ENCODE measurements around the gene TMEM190. TPM values are rescaled to one million over a fixed set of nuclear protein-coding genes. Genes with fewer than 3 reads are reported as not detected.
A peak's percentile ranks its signal among the peaks of the same experiment; 100 is the strongest.
"Not testable (repeated sequence)": the region's sequence is repeated elsewhere in the genome, so short reads cannot be mapped to it uniquely, and the experiment has no call there.

Gene TMEM190
- total RNA-seq (2021; ENCODE audit: unreplicated experiment) (not detected), Bru-seq, nascent RNA (percentile 19 among the genes with signal in this experiment), BruChase-seq, experiment 1, labeled RNA remaining after a 6-hour chase (not detected), BruChase-seq, experiment 2, labeled RNA remaining after a 2-hour chase (not detected)
- polyA plus RNA-seq (2012) = 0.21 TPM in 1 of 2 replicates, not detected in the other
- long read RNA-seq = 0 reads

DNA sequence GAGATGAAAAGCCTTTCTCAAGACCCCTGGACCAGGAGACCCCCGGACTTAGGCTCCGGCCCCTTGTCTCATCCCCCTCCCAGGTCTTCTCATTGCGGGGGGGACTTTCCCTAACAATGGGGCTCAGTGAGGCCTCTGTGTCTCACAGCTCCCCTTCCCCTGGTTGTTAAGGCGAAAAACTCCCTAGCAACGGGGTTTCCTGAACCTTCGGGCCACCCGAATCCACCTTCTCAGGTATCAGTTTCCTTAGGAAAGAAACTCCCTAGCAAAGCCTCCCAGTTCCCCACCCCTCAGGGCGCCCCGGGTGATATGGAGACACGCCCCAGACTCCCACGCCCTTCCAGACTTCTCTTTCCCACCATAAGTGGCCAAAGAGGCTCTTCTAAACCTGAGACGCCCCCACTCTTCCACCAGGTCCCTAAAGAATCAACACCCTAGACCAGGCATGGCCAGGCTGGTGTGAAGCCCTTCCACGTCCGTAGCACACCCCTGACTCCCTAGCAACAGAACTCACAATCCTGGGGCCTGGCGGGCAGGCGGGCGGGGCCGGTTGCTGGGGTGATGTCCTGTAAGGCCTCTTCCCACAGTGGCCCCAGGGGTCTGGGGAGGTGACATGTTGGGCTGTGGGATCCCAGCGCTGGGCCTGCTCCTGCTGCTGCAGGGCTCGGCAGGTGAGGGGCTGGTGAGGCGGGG lies at the start of gene TMEM190:
TSS of gene TMEM190 (plus strand) at position 586 of the 693 bp plus-strand sequence. CDS start at position 614, 28 bp downstream.
- Histone ChIP-seq H3K4me2 (ENCODE audit: low read length) (peak within 1 kb of the TSS; percentile 22), H3K27me3 (ENCODE audit: insufficient read depth, low read length) (no peaks in the 10 kb centered on the region), H2AFZ (ENCODE audit: low read depth, low read length, poor library complexity, severe bottlenecking) (no peak within 1 kb of the TSS), H4K20me1 (ENCODE audit: insufficient read depth) (no peaks in the 10 kb centered on the region), H3K4me1 (ENCODE audit: control insufficient read depth in 1 of 2, insufficient read depth in 2 of 2, low read length in 2 of 2) (peaks cover 22 to 48% of the 10 kb centered on the region in 2 experiments; a peak in 3 of 4 replicates), H3K4me3 (replicated peaks in 1 of 2; ENCODE audit: low read depth in 1 of 2, low read length in 2 of 2) (no peak within 1 kb of the TSS), H3K9ac (ENCODE audit: low read length) (no peak within 1 kb of the TSS), H3K9me3 (ENCODE audit: control insufficient read depth in 1 of 2, insufficient read depth in 1 of 2, low read depth in 1 of 2, low read length in 2 of 2) (no peaks in the 10 kb centered on the region), H3K27ac (ENCODE audit: low read depth, low read length) (no peak within 1 kb of the TSS), H3K9me2 (ENCODE audit: insufficient read depth) (no peaks in the 10 kb centered on the region), H3K79me2 (ENCODE audit: insufficient read depth, low read length) (no peaks in the 10 kb centered on the region), H3K36me3 (ENCODE audit: control insufficient read depth in 1 of 2, insufficient read depth in 2 of 2, low read length in 2 of 2) (no peaks in the 10 kb centered on the region)
- peak; percentile 36 for ATAC-seq
- TF ChIP-seq SIN3A (IDR thresholded peaks at IDR 0.05; ENCODE audit: low read depth) = no peak
- RAD21 ChIA-PET (ENCODE audit: low non-redundant PET in 1 of 2, low total read pairs in 2 of 2, uncharacterized antibody in 2 of 2, unreplicated experiment in 2 of 2) = no interaction called here
- intact Hi-C loops (cut with micrococcal nuclease) = no loop called here
- CTCF ChIA-PET = no interaction called here
- POLR2A ChIA-PET = no interaction called here
- no peak for DNase-seq (ENCODE audit: low read depth, low spot score)
- no TSS peak for BruUV-seq (replicated peaks)

DNA sequence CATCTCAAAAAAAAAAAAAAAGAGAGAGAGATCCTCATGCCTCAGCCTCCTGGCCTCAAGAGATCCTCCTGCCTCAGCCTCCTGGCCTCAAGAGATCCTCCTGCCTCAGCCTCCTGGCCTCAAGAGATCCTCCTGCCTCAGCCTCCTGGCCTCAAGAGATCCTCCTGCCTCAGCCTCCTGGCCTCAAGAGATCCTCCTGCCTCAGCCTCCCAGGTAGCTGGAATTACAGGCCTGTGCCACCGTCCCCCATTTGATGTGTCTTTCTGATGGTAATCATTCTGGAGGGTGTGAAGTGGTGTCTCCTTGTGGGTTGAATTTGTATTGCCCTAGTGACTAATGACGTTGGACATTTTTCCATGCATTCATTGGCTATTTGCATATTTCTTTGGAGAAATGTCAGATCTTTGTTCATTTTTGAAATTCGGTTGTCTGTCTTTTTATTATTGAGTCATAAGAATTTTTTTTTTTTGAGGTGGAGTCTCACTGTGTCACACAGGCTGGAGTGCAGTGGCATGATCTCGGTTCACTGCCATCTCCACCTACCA lies 47.8 kb upstream of the TMEM190 start:
- peaks cover 5 to 25% of the 10 kb centered on the region in 2 experiments; a peak in 3 of 4 replicates for H3K4me1 ChIP-seq (ENCODE audit: control insufficient read depth in 1 of 2, insufficient read depth in 2 of 2, low read length in 2 of 2)
- H3K79me2 ChIP-seq (ENCODE audit: insufficient read depth, low read length); H3K27ac ChIP-seq (ENCODE audit: low read depth, low read length); H3K27me3 ChIP-seq (ENCODE audit: insufficient read depth, low read length); H3K4me2 ChIP-seq (ENCODE audit: low read length); H3K9me3 ChIP-seq (ENCODE audit: control insufficient read depth in 1 of 2, insufficient read depth in 1 of 2, low read depth in 1 of 2, low read length in 2 of 2); BruUV-seq (replicated peaks); RAD21 ChIA-PET (ENCODE audit: low non-redundant PET in 1 of 2, low total read pairs in 2 of 2, uncharacterized antibody in 2 of 2, unreplicated experiment in 2 of 2); H2AFZ ChIP-seq (ENCODE audit: low read depth, low read length, poor library complexity, severe bottlenecking); H4K20me1 ChIP-seq (ENCODE audit: insufficient read depth); H3K9me2 ChIP-seq (ENCODE audit: insufficient read depth); intact Hi-C loops (cut with micrococcal nuclease); H3K9ac ChIP-seq (ENCODE audit: low read length); POLR2A ChIA-PET; H3K4me3 ChIP-seq (replicated peaks in 1 of 2; ENCODE audit: low read depth in 1 of 2, low read length in 2 of 2); H3K36me3 ChIP-seq (ENCODE audit: control insufficient read depth in 1 of 2, insufficient read depth in 2 of 2, low read length in 2 of 2); DNase-seq (ENCODE audit: low read depth, low spot score): not testable (repeated sequence)
- CTCF ChIA-PET = interaction anchor here (1.3 kb wide), 1 partner anchor 10 kb away, joined by 3 read pairs; no protein-coding TSS in a partner anchor
- peak; percentile 58 for ATAC-seq
